Measurements from ENCODE around the gene FYB2. TPM values are rescaled to one million over a fixed set of nuclear protein-coding genes. Genes with fewer than 3 reads are reported as not detected.

FYB2 gene
- total RNA-seq, 2 experiments from 2014 or later: not detected

- no peaks in the 10 kb centered on the region for H3K36me3 Mint-ChIP-seq
- CTCF ChIA-PET: no interaction called here
- no peak for DNase-seq
- no peaks in the 10 kb centered on the region for H3K27me3 Mint-ChIP-seq
- no peak overlapping the region for H3K27ac Mint-ChIP-seq
- H3K4me1 Mint-ChIP-seq: no peaks in the 10 kb centered on the region
- no peak for ATAC-seq
- H3K9me3 Mint-ChIP-seq (ENCODE audit: low read depth): no peaks in the 10 kb centered on the region
- H3K4me3 Mint-ChIP-seq: no peak overlapping the region
Measured at GRCh38 chr1:56849750-56850149, 30.5 kb upstream of the FYB2 start.

- CTCF ChIA-PET: no interaction called here
- no peak for DNase-seq
- H3K4me3 Mint-ChIP-seq: no peak overlapping the region
Measured at GRCh38 chr1:56845343-56845742, 26.1 kb upstream of the FYB2 start.

GRCh38 chr1:56844545-56845136 lies 25.4 kb upstream of the FYB2 start:
- no peak for ATAC-seq
- no peaks in the 10 kb centered on the region for H3K9me3 Mint-ChIP-seq (ENCODE audit: low read depth)
- no peaks in the 10 kb centered on the region for H3K27me3 Mint-ChIP-seq
- CTCF ChIA-PET: no interaction called here
- no peak for DNase-seq
- H3K27ac Mint-ChIP-seq: no peak overlapping the region
- no peak overlapping the region for H3K4me3 Mint-ChIP-seq
- H3K36me3 Mint-ChIP-seq: no peaks in the 10 kb centered on the region
- no peaks in the 10 kb centered on the region for H3K4me1 Mint-ChIP-seq

More at GRCh38 chr1:56845343-56845742, 26.1 kb upstream of the FYB2 start:
- H3K9me3 Mint-ChIP-seq (ENCODE audit: low read depth): no peaks in the 10 kb centered on the region
- H3K36me3 Mint-ChIP-seq: no peaks in the 10 kb centered on the region
- H3K4me1 Mint-ChIP-seq: no peaks in the 10 kb centered on the region
- H3K27ac Mint-ChIP-seq: no peak overlapping the region
- no peak for ATAC-seq
- no peaks in the 10 kb centered on the region for H3K27me3 Mint-ChIP-seq

GRCh38 chr1:56843544-56843943 lies 24.3 kb upstream of the FYB2 start:
- no peaks in the 10 kb centered on the region for H3K4me1 Mint-ChIP-seq
- no peaks in the 10 kb centered on the region for H3K36me3 Mint-ChIP-seq
- no peaks in the 10 kb centered on the region for H3K27me3 Mint-ChIP-seq
- H3K27ac Mint-ChIP-seq: no peak overlapping the region
- no peaks in the 10 kb centered on the region for H3K9me3 Mint-ChIP-seq (ENCODE audit: low read depth)
- CTCF ChIA-PET: no interaction called here
- no peak overlapping the region for H3K4me3 Mint-ChIP-seq
- no peak for ATAC-seq
- DNase-seq: no peak

- H3K27ac Mint-ChIP-seq: no peak overlapping the region
- no peaks in the 10 kb centered on the region for H3K27me3 Mint-ChIP-seq
- CTCF ChIA-PET: interaction anchor here (1.3 kb wide), 1 partner anchor 18 kb away, joined by 3 read pairs; no protein-coding TSS in a partner anchor
- H3K36me3 Mint-ChIP-seq: no peaks in the 10 kb centered on the region
- DNase-seq (no peak), ATAC-seq (no peak)
- H3K9me3 Mint-ChIP-seq (ENCODE audit: low read depth): no peaks in the 10 kb centered on the region
- H3K4me1 Mint-ChIP-seq: no peaks in the 10 kb centered on the region
- H3K4me3 Mint-ChIP-seq: no peak overlapping the region
Measured at GRCh38 chr1:56838759-56839158, 19.6 kb upstream of the FYB2 start.

GRCh38 chr1:56837244-56837939 lies 18.2 kb upstream of the FYB2 start:
- no peak for DNase-seq
- Mint-ChIP-seq H3K27me3 (no peaks in the 10 kb centered on the region), H3K4me1 (no peaks in the 10 kb centered on the region), H3K9me3 (ENCODE audit: low read depth) (no peaks in the 10 kb centered on the region), H3K36me3 (no peaks in the 10 kb centered on the region), H3K4me3 (no peak overlapping the region), H3K27ac (no peak overlapping the region)
- ATAC-seq: no peak
- CTCF ChIA-PET: no interaction called here

- no peaks in the 10 kb centered on the region for H3K36me3 Mint-ChIP-seq
- H3K4me1 Mint-ChIP-seq: peaks cover 2% of the 10 kb centered on the region
- CTCF ChIA-PET: no interaction called here
- H3K9me3 Mint-ChIP-seq (ENCODE audit: low read depth): no peaks in the 10 kb centered on the region
- ATAC-seq (no peak), DNase-seq (no peak)
- no peak overlapping the region for H3K4me3 Mint-ChIP-seq
- H3K27me3 Mint-ChIP-seq: no peaks in the 10 kb centered on the region
- no peak overlapping the region for H3K27ac Mint-ChIP-seq
Measured at GRCh38 chr1:56836359-56836758, 17.2 kb upstream of the FYB2 start.

- CTCF ChIA-PET: no interaction called here
- H3K27me3 Mint-ChIP-seq: no peaks in the 10 kb centered on the region
Measured at GRCh38 chr1:56835657-56836056, 16.5 kb upstream of the FYB2 start.

GRCh38 chr1:56834137-56834900 lies 15.1 kb upstream of the FYB2 start:
- ATAC-seq (no peak), DNase-seq (no peak)
- H3K4me1 Mint-ChIP-seq: peaks cover 2% of the 10 kb centered on the region
- no peak overlapping the region for H3K27ac Mint-ChIP-seq
- no peaks in the 10 kb centered on the region for H3K9me3 Mint-ChIP-seq (ENCODE audit: low read depth)
- CTCF ChIA-PET: no interaction called here
- no peaks in the 10 kb centered on the region for H3K27me3 Mint-ChIP-seq
- no peaks in the 10 kb centered on the region for H3K36me3 Mint-ChIP-seq
- no peak overlapping the region for H3K4me3 Mint-ChIP-seq

More at GRCh38 chr1:56835657-56836056, 16.5 kb upstream of the FYB2 start:
- Mint-ChIP-seq H3K4me1 (peaks cover 2% of the 10 kb centered on the region), H3K27ac (no peak overlapping the region), H3K9me3 (ENCODE audit: low read depth) (no peaks in the 10 kb centered on the region), H3K36me3 (no peaks in the 10 kb centered on the region), H3K4me3 (no peak overlapping the region)
- no peak for ATAC-seq
- no peak for DNase-seq

GRCh38 chr1:56833088-56833487 lies 13.9 kb upstream of the FYB2 start:
- no peak overlapping the region for H3K27ac Mint-ChIP-seq
- CTCF ChIA-PET: interaction anchor here (1.1 to 1.8 kb wide), 2 partner anchors 976 to 1714 kb away, joined by 4 to 7 read pairs; partner anchors contain the start of gene OMA1
- peaks cover 2% of the 10 kb centered on the region for H3K4me1 Mint-ChIP-seq
- H3K36me3 Mint-ChIP-seq: no peaks in the 10 kb centered on the region
- no peak for ATAC-seq
- H3K9me3 Mint-ChIP-seq (ENCODE audit: low read depth): no peaks in the 10 kb centered on the region
- DNase-seq: no peak
- H3K27me3 Mint-ChIP-seq: peaks cover under 1% of the 10 kb centered on the region
- no peak overlapping the region for H3K4me3 Mint-ChIP-seq

- peak; percentile 60 for ATAC-seq
- DNase-seq: peak; percentile 73
Measured at GRCh38 chr1:56831871-56832693, 12.9 kb upstream of the FYB2 start.

GRCh38 chr1:56830052-56830451 lies 10.8 kb upstream of the FYB2 start:
- H3K4me1 Mint-ChIP-seq: peaks cover 2% of the 10 kb centered on the region
- DNase-seq: no peak
- no peaks in the 10 kb centered on the region for H3K36me3 Mint-ChIP-seq
- H3K9me3 Mint-ChIP-seq (ENCODE audit: low read depth): no peaks in the 10 kb centered on the region
- H3K27ac Mint-ChIP-seq: no peak overlapping the region
- peaks cover 2% of the 10 kb centered on the region for H3K27me3 Mint-ChIP-seq
- CTCF ChIA-PET: no interaction called here
- no peak for ATAC-seq
- no peak overlapping the region for H3K4me3 Mint-ChIP-seq

More at GRCh38 chr1:56831871-56832693, 12.9 kb upstream of the FYB2 start:
- Mint-ChIP-seq H3K9me3 (ENCODE audit: low read depth) (no peaks in the 10 kb centered on the region), H3K36me3 (no peaks in the 10 kb centered on the region), H3K27me3 (peaks cover 2% of the 10 kb centered on the region), H3K4me3 (no peak overlapping the region), H3K27ac (no peak overlapping the region), H3K4me1 (peaks cover 2% of the 10 kb centered on the region)
- CTCF ChIA-PET: interaction anchor here (0.7 to 1.8 kb wide), 8 partner anchors 9 to 1715 kb away, joined by 3 to 7 read pairs (median 5); partner anchors contain the start of gene OMA1

GRCh38 chr1:56827711-56828110 lies 8.5 kb upstream of the FYB2 start:
- DNase-seq: no peak
- Mint-ChIP-seq H3K9me3 (ENCODE audit: low read depth) (no peaks in the 10 kb centered on the region), H3K27ac (no peak overlapping the region), H3K36me3 (no peaks in the 10 kb centered on the region), H3K4me1 (peaks cover 2% of the 10 kb centered on the region), H3K27me3 (peaks cover 2% of the 10 kb centered on the region), H3K4me3 (no peak overlapping the region)
- no peak for ATAC-seq
- CTCF ChIA-PET: no interaction called here
